Ishikawa (cell line): ENCODE measurements around the gene DNAH6.

ENCODE experiments used
- CEBPB ChIP-seq: IDR thresholded peaks from 2 replicates; pipeline ENCODE4 v1.6.1; 2012
- CREB1 ChIP-seq: IDR thresholded peaks from 2 replicates; pipeline ENCODE4 v1.6.1; 2012; ENCODE audit warnings: low read depth
- EGR1 ChIP-seq: IDR thresholded peaks from 2 replicates; pipeline ENCODE4 v1.6.1; 2012
- EP300 ChIP-seq: IDR thresholded peaks from 2 replicates; pipeline ENCODE4 v1.6.1; 2012; ENCODE audit warnings: borderline replicate concordance
- NFIC ChIP-seq: IDR thresholded peaks from 2 replicates; pipeline ENCODE4 v1.6.1; 2012
- RAD21 ChIP-seq: IDR thresholded peaks from 2 replicates; pipeline ENCODE4 v1.6.1; 2012; ENCODE audit warnings: low read depth
- TAF1 ChIP-seq: IDR thresholded peaks from 2 replicates; pipeline ENCODE4 v1.6.1; 2012; ENCODE audit warnings: low read depth, mild to moderate bottlenecking
- TCF12 ChIP-seq: IDR thresholded peaks from 2 replicates; pipeline ENCODE4 v1.6.1; 2012; ENCODE audit warnings: low read depth
- TEAD4 ChIP-seq: IDR thresholded peaks from 2 replicates; pipeline ENCODE4 v1.6.1; 2012
- YY1 ChIP-seq: IDR thresholded peaks from 2 replicates; pipeline ENCODE4 v1.6.1; 2012; ENCODE audit warnings: low read depth
- TF ChIP-seq, protein P1 (sequence below): IDR thresholded peaks from 2 replicates; pipeline ENCODE4 v1.6.1; 2012; ENCODE audit warnings: low read depth, mild to moderate bottlenecking
- TF ChIP-seq, protein P2 (sequence below): IDR thresholded peaks from 2 replicates; pipeline ENCODE4 v1.6.1; 2012

DNA sequence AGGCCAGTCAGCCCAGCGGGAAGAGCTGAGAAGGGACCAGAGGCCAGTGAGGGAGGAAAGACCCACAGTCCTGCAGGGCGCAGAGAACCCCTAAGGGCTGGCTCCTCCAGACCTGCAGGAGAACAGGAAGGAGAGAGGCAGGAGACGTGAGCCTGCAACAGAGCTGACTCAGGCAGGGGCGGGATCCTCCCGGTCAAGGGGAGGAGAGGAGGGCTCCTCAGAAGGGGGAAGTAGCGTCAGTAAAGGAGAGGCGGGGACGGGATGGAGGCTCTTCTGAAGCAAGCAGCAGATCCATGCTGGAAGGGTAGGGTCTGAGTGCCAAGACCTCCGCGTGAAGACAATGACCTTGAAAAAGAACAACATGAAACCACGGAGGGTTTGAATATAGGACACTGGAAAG, 313.8 kb downstream of the DNAH6 start:
- TF ChIP-seq, protein P1, sequence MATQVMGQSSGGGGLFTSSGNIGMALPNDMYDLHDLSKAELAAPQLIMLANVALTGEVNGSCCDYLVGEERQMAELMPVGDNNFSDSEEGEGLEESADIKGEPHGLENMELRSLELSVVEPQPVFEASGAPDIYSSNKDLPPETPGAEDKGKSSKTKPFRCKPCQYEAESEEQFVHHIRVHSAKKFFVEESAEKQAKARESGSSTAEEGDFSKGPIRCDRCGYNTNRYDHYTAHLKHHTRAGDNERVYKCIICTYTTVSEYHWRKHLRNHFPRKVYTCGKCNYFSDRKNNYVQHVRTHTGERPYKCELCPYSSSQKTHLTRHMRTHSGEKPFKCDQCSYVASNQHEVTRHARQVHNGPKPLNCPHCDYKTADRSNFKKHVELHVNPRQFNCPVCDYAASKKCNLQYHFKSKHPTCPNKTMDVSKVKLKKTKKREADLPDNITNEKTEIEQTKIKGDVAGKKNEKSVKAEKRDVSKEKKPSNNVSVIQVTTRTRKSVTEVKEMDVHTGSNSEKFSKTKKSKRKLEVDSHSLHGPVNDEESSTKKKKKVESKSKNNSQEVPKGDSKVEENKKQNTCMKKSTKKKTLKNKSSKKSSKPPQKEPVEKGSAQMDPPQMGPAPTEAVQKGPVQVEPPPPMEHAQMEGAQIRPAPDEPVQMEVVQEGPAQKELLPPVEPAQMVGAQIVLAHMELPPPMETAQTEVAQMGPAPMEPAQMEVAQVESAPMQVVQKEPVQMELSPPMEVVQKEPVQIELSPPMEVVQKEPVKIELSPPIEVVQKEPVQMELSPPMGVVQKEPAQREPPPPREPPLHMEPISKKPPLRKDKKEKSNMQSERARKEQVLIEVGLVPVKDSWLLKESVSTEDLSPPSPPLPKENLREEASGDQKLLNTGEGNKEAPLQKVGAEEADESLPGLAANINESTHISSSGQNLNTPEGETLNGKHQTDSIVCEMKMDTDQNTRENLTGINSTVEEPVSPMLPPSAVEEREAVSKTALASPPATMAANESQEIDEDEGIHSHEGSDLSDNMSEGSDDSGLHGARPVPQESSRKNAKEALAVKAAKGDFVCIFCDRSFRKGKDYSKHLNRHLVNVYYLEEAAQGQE = no peak
- TF ChIP-seq, protein P2, sequence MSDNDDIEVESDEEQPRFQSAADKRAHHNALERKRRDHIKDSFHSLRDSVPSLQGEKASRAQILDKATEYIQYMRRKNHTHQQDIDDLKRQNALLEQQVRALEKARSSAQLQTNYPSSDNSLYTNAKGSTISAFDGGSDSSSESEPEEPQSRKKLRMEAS = no peak
- TF ChIP-seq CREB1 = no peak
- no peak for TF ChIP-seq EGR1
- no peak for TF ChIP-seq EP300
- no peak for TF ChIP-seq CEBPB
- TF ChIP-seq YY1 = no peak
- no peak for TF ChIP-seq TCF12
- TF ChIP-seq RAD21 = no peak
- no peak for TF ChIP-seq NFIC
- TF ChIP-seq TAF1 = no peak
- no peak for TF ChIP-seq TEAD4
